A549 (cell line): ENCODE measurements around the gene CDC16.

Source experiments
- BHLHE40 ChIP-seq: IDR thresholded peaks from 2 replicates; pipeline ENCODE4 v1.6.1; 2012; ENCODE audit warnings: low read depth, low read length, inconsistent platforms
- CTCF ChIP-seq: fragments of >200 bp; sonication (Bioruptor Twin); formaldehyde crosslinking; IDR thresholded peaks from 3 replicates; pipeline ENCODE4 v1.5.1; 2016
- EP300 ChIP-seq, 2 experiments: fragments of >200 bp; sonication (Bioruptor Twin); formaldehyde crosslinking; IDR thresholded peaks; 2 replicates in 1 of 2; 3 replicates in 1 of 2; pipeline ENCODE4 v1.6.1; 2016 to 2017
- FOSL2 ChIP-seq, 2 experiments: fragments of 450-650 bp in 1 of 2; fragments of >200 bp in 1 of 2; sonication (Bioruptor Twin) in 1 of 2; formaldehyde crosslinking; IDR thresholded peaks; 2 replicates each; pipeline versions ENCODE4 v1.5.0 to v1.6.1; 2016 to 2020; ENCODE audit warnings: mild to moderate bottlenecking in 1 of 2, moderate library complexity in 1 of 2
- HMGXB4 ChIP-seq: fragments of 250-450 bp; sonication (Bioruptor Pico); IDR thresholded peaks from 2 replicates; pipeline ENCODE4 v1.5.0; 2021; ENCODE audit warnings: mild to moderate bottlenecking, moderate library complexity, borderline replicate concordance
- POLR2A ChIP-seq: IDR thresholded peaks from 2 replicates; pipeline ENCODE4 v1.6.1; 2012; ENCODE audit warnings: mild to moderate bottlenecking, low read length
- RAD21 ChIP-seq, 2 experiments: fragments of >200 bp in 1 of 2; sonication (Bioruptor Twin) in 1 of 2; formaldehyde crosslinking in 1 of 2; IDR thresholded peaks in 1 of 2; conservative IDR thresholded peaks in 1 of 2; 2 replicates in 1 of 2; 3 replicates in 1 of 2; pipeline ENCODE4 v1.6.1; 2012 to 2018; ENCODE audit warnings: inconsistent platforms in 1 of 2
- RARB ChIP-seq: fragments of 250-450 bp; sonication (Bioruptor Pico); IDR thresholded peaks from 2 replicates; pipeline ENCODE4 v1.8.0; 2021; ENCODE audit warnings: mild to moderate bottlenecking, moderate library complexity
- RCOR1 ChIP-seq: fragments of 150-350 bp; IDR thresholded peaks from 2 replicates; pipeline ENCODE4 v1.6.1; 2014; ENCODE audit warnings: antibody characterized with exemption, low read length, low read depth
- RNF2 ChIP-seq: fragments of 200-600 bp; sonication (generic); IDR thresholded peaks from 2 replicates; pipeline ENCODE4 v1.6.1; 2016; ENCODE audit warnings: low read depth, mild to moderate bottlenecking, antibody characterized with exemption, moderate library complexity, borderline replicate concordance
- SMC3 ChIP-seq: fragments of >200 bp; sonication (Bioruptor Twin); formaldehyde crosslinking; IDR thresholded peaks from 3 replicates; pipeline ENCODE4 v1.6.1; 2018; ENCODE audit warnings: inconsistent platforms
- SREBF2 ChIP-seq: fragments of 450-650 bp; IDR thresholded peaks from 2 replicates; pipeline ENCODE4 v1.6.1; 2014; ENCODE audit warnings: mild to moderate bottlenecking, moderate library complexity
- ZC3H11A ChIP-seq: fragments of 450-650 bp; IDR thresholded peaks from 2 replicates; pipeline ENCODE4 v1.6.1; 2014; ENCODE audit warnings: antibody characterized with exemption, mild to moderate bottlenecking

- TF ChIP-seq FOSL2 (IDR thresholded peaks at IDR 0.05) (no peak), FOSL2 (CRISPR knock-in tag; IDR thresholded peaks at IDR 0.05) (no peak), SMC3 (no peak), POLR2A (no peak), CTCF (no peak), HMGXB4 (CRISPR knock-in tag) (no peak), RNF2 (no peak), ZC3H11A (no peak), BHLHE40 (no peak), EP300 (IDR thresholded peaks at IDR 0.05) (no peak), SREBF2 (no peak), RCOR1 (no peak), RARB (CRISPR knock-in tag) (no peak), RAD21 (conservative IDR thresholded peaks at IDR 0.05 in 1 of 2, IDR thresholded peaks at IDR 0.05 in 1 of 2) (no peak)
Observed at GRCh38 chr13:114320065-114320464, 85.4 kb downstream of the CDC16 start.
